Measurements from ENCODE around the gene RPL12. TPM values are rescaled to one million over a fixed set of nuclear protein-coding genes. Genes with fewer than 3 reads are reported as not detected.
A peak's percentile ranks its signal among the peaks of the same experiment; 100 is the strongest.

The RPL12 gene
- 3,244 TPM for polyA plus RNA-seq (2013, experiment 1 of 2)
- polyA plus RNA-seq (2013, experiment 2 of 2) = 3,233 TPM

DNA sequence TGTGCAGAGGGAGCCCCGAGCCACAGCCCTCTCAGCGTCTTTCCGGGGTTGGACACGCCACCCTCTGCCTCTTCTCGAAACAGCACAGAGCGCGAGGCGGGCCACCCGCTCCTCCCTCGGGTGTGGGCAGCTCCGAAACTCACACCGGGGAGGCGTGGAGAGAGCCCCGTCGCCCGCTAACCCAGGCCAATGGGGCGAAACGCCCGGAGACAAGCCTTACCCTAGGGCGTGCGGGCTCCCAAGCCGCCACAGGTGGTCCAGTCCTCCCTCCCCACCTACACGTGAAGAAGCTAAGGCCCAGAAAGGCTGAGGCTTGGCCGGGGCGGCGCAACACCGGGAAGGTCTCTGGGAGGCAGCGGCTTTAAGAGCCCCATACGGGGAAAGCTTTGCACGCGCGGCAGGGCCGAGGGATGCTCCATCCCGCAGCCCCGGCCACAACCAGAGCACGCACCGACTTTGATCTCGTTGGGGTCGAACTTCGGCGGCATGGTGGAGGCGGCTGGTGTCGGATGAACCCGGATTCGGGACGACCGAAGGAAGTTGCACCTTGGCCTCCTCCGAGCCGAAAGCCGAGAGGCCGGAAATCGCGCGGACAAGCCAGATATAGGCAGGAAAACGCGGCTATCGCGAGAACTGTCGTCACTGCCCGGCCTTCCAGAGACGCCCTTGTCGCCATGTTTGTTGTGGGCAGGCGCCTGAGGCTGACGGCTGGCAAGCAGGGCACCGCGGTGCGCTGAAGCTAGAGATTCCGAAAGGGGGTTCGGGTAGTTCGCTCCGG lies at the start of gene RPL12, which contains the start of gene LRSAM1:
Gene RPL12, minus strand, starts transcription at position 577 of the 778 bp plus-strand sequence. Its CDS starts 89 bp downstream, at position 488.
Gene LRSAM1, plus strand, starts transcription at position 681 of the 778 bp plus-strand sequence. CDS start 3,018 bp downstream, outside the sequence.
- H4K8ac ChIP-seq (ENCODE audit: low read depth, low read length) = peak within 1 kb of the TSS; percentile 9
- H2AFZ ChIP-seq (ENCODE audit: low read length) = peak within 1 kb of the TSS; percentile 99
- peak within 1 kb of the TSS; percentile 39 for H3K4ac ChIP-seq (ENCODE audit: low read length)
- H3K9me3 ChIP-seq (replicated peaks in 1 of 2; ENCODE audit: control insufficient read depth in 2 of 2, insufficient read depth in 1 of 2, low read depth in 1 of 2, low read length in 2 of 2) = peaks cover 0 to 30% of the 10 kb centered on the region in 2 donors
- peak within 1 kb of the TSS; percentile 99 for H3K23ac ChIP-seq (ENCODE audit: low read depth, low read length, poor library complexity)
- H2BK15ac ChIP-seq (ENCODE audit: low read length) = no peak within 1 kb of the TSS
- H2BK5ac ChIP-seq (ENCODE audit: low read length) = peak within 1 kb of the TSS; percentile 85
- peak within 1 kb of the TSS; percentile 91 to 99 for H3K4me3 ChIP-seq (ENCODE audit: low read length in 2 of 2)
- H3K27me3 ChIP-seq (ENCODE audit: control insufficient read depth in 3 of 3, insufficient read depth in 3 of 3, low read depth in 1 of 3, low read length in 3 of 3) = no peaks in the 10 kb centered on the region
- peak within 1 kb of the TSS; percentile 92 for H3K18ac ChIP-seq (ENCODE audit: low read length)
- no CpG with 5 or more reads among the region's 71 CpGs for WGBS, 2 donors (ENCODE audit: extremely low coverage in 2 of 2, insufficient read length in 2 of 2, insufficient replicate concordance in 1 of 2)
- H2BK120ac ChIP-seq (ENCODE audit: low read depth, low read length) = no peak within 1 kb of the TSS
- peak; percentile 97 for DNase-seq (ENCODE audit: low spot score)
- H3K27ac ChIP-seq (replicated peaks; ENCODE audit: low read length) = peak within 1 kb of the TSS; percentile 69
- H3K79me1 ChIP-seq (ENCODE audit: low read depth, low read length) = peaks cover 3% of the 10 kb centered on the region
- no peak within 1 kb of the TSS for H3K14ac ChIP-seq (ENCODE audit: low read length)
- H4K91ac ChIP-seq (ENCODE audit: low read depth, low read length, poor library complexity) = peak within 1 kb of the TSS; percentile 66
- H2BK12ac ChIP-seq (ENCODE audit: low read length) = no peak within 1 kb of the TSS
- peak within 1 kb of the TSS; percentile 99 for H3K9ac ChIP-seq (ENCODE audit: low read depth, low read length, poor library complexity)
- H3K4me1 ChIP-seq (ENCODE audit: control insufficient read depth in 2 of 2, insufficient read depth in 1 of 2, low read depth in 1 of 2, low read length in 2 of 2) = peaks cover 11 to 18% of the 10 kb centered on the region in 2 donors
- H3K36me3 ChIP-seq (replicated peaks in 1 of 2; ENCODE audit: control insufficient read depth in 2 of 2, insufficient read depth in 2 of 2, low read length in 2 of 2) = peaks cover 39 to 61% of the 10 kb centered on the region in 2 donors
- peak within 1 kb of the TSS; percentile 85 for H2AK5ac ChIP-seq (ENCODE audit: low read depth, low read length)
- peak within 1 kb of the TSS; percentile 77 for H3K4me2 ChIP-seq (ENCODE audit: insufficient read depth, low read length, poor library complexity, severe bottlenecking)

DNA sequence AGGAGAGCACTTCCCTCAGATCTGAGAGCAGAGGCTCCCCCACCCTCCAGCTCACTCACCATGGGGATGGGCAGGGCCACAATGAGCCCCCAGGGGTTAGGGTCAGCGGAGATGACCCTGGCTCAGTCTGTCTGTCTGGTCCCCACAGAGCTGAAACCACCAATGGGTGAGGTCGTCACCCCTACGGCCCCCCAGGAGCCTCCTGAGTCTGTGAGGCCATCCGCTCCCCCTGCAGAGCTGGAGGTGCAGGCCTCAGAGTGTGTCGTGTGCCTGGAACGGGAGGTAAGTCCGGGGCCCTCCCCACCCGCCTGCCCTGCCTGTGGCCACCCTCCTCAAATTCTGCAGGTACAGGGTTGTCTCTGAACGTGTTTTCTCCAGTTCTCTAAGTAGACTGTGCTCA lies 49.7 kb upstream of the RPL12 start:
- WGBS, 2 donors (ENCODE audit: extremely low coverage in 2 of 2, insufficient read length in 2 of 2, insufficient replicate concordance in 1 of 2) = no CpG with 5 or more reads among the region's 9 CpGs
- H3K9me3 ChIP-seq (replicated peaks in 1 of 2; ENCODE audit: control insufficient read depth in 2 of 2, insufficient read depth in 1 of 2, low read depth in 1 of 2, low read length in 2 of 2) = peaks cover 0 to 2% of the 10 kb centered on the region in 2 donors
- DNase-seq (ENCODE audit: low spot score) = no peak
- H3K27me3 ChIP-seq (ENCODE audit: control insufficient read depth in 3 of 3, insufficient read depth in 3 of 3, low read depth in 1 of 3, low read length in 3 of 3) = no peaks in the 10 kb centered on the region
- H3K23ac ChIP-seq (ENCODE audit: low read depth, low read length, poor library complexity) = no peak overlapping the region
- no peak overlapping the region for H3K27ac ChIP-seq (replicated peaks; ENCODE audit: low read length)
- no peak overlapping the region for H3K4me2 ChIP-seq (ENCODE audit: insufficient read depth, low read length, poor library complexity, severe bottlenecking)
- no peak overlapping the region for H3K18ac ChIP-seq (ENCODE audit: low read length)
- H4K8ac ChIP-seq (ENCODE audit: low read depth, low read length) = no peak overlapping the region
- no peak overlapping the region for H2BK12ac ChIP-seq (ENCODE audit: low read length)
- H3K4me1 ChIP-seq (ENCODE audit: control insufficient read depth in 2 of 2, insufficient read depth in 1 of 2, low read depth in 1 of 2, low read length in 2 of 2) = peaks cover 3 to 7% of the 10 kb centered on the region in 2 donors
- H2AFZ ChIP-seq (ENCODE audit: low read length) = no peak overlapping the region
- H4K91ac ChIP-seq (ENCODE audit: low read depth, low read length, poor library complexity) = no peak overlapping the region
- H3K4ac ChIP-seq (ENCODE audit: low read length) = no peak overlapping the region
- H3K14ac ChIP-seq (ENCODE audit: low read length) = peak overlapping the region; percentile 82
- peak overlapping the region; percentile 94 for H2AK5ac ChIP-seq (ENCODE audit: low read depth, low read length)
- peaks cover 2% of the 10 kb centered on the region for H3K79me1 ChIP-seq (ENCODE audit: low read depth, low read length)
- peaks cover 9 to 31% of the 10 kb centered on the region in 2 donors for H3K36me3 ChIP-seq (replicated peaks in 1 of 2; ENCODE audit: control insufficient read depth in 2 of 2, insufficient read depth in 2 of 2, low read length in 2 of 2)
- H3K4me3 ChIP-seq (ENCODE audit: low read length in 2 of 2) = no peak overlapping the region
- H2BK120ac ChIP-seq (ENCODE audit: low read depth, low read length) = no peak overlapping the region
- no peak overlapping the region for H2BK15ac ChIP-seq (ENCODE audit: low read length)
- no peak overlapping the region for H3K9ac ChIP-seq (ENCODE audit: low read depth, low read length, poor library complexity)
- H2BK5ac ChIP-seq (ENCODE audit: low read length) = no peak overlapping the region

DNA sequence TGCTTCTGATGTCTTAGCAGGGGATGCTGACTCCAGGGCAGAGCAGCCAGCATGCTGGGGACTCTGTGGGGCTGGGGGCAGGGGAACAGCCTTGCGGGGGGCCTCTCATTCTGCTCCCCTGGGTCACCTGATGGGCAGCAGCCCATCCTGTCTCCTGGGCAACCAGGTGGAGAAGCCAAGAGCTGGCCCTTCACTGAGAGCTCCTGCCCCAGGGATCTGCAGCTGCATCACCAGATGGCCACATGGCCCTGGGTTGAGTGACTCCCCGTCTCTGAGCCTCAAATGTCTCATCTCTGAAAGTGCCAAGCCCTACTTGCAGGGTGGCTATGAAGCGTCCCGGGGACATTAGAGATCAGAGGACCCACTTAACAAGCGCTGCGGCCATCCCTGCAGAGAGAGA lies 49.2 kb upstream of the RPL12 start:
- H3K4me3 ChIP-seq (ENCODE audit: low read length in 2 of 2) = no peak overlapping the region
- H2BK5ac ChIP-seq (ENCODE audit: low read length) = no peak overlapping the region

DNA sequence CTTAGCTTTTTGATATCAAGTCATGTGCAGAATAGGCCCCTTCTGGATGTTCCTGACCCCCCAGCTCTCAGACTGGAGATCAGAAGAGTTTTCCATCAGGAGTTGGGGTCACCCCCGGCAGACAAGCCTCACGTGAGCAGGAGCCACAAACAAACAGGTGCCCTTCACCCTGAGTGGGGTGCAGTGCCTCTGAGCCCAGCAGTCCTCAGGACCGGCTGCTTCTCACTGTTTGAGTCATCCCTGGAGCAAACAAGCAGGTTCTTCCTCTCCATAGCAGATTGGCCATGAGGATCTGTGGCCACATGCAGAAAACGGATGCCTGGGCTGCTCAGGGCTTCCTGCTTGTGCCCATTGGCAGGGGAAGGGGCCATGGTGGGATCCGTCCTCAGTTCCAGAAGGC lies 47.1 kb upstream of the RPL12 start:
- Histone ChIP-seq H3K18ac (ENCODE audit: low read length) (peak overlapping the region; percentile 38), H4K91ac (ENCODE audit: low read depth, low read length, poor library complexity) (no peak overlapping the region), H2AFZ (ENCODE audit: low read length) (no peak overlapping the region), H3K36me3 (replicated peaks in 1 of 2; ENCODE audit: control insufficient read depth in 2 of 2, insufficient read depth in 2 of 2, low read length in 2 of 2) (peaks cover 12 to 31% of the 10 kb centered on the region in 2 donors), H3K23ac (ENCODE audit: low read depth, low read length, poor library complexity) (no peak overlapping the region), H3K9ac (ENCODE audit: low read depth, low read length, poor library complexity) (no peak overlapping the region), H2BK120ac (ENCODE audit: low read depth, low read length) (no peak overlapping the region), H3K27me3 (ENCODE audit: control insufficient read depth in 3 of 3, insufficient read depth in 3 of 3, low read depth in 1 of 3, low read length in 3 of 3) (no peaks in the 10 kb centered on the region), H2BK5ac (ENCODE audit: low read length) (peak overlapping the region; percentile 9), H3K27ac (replicated peaks; ENCODE audit: low read length) (no peak overlapping the region), H3K4ac (ENCODE audit: low read length) (no peak overlapping the region), H3K4me1 (ENCODE audit: control insufficient read depth in 2 of 2, insufficient read depth in 1 of 2, low read depth in 1 of 2, low read length in 2 of 2) (peaks cover 3 to 7% of the 10 kb centered on the region in 2 donors), H2BK15ac (ENCODE audit: low read length) (no peak overlapping the region), H3K4me3 (ENCODE audit: low read length in 2 of 2) (no peak overlapping the region), H2BK12ac (ENCODE audit: low read length) (no peak overlapping the region), H2AK5ac (ENCODE audit: low read depth, low read length) (no peak overlapping the region), H3K14ac (ENCODE audit: low read length) (no peak overlapping the region), H3K79me1 (ENCODE audit: low read depth, low read length) (peaks cover 2% of the 10 kb centered on the region), H3K4me2 (ENCODE audit: insufficient read depth, low read length, poor library complexity, severe bottlenecking) (no peak overlapping the region), H4K8ac (ENCODE audit: low read depth, low read length) (peak overlapping the region; percentile 65), H3K9me3 (replicated peaks in 1 of 2; ENCODE audit: control insufficient read depth in 2 of 2, insufficient read depth in 1 of 2, low read depth in 1 of 2, low read length in 2 of 2) (peaks cover 0 to 2% of the 10 kb centered on the region in 2 donors)
- DNase-seq (ENCODE audit: low spot score) = no peak
- WGBS, 2 donors (ENCODE audit: extremely low coverage in 2 of 2, insufficient read length in 2 of 2, insufficient replicate concordance in 1 of 2) = no CpG with 5 or more reads among the region's 5 CpGs

More for the DNA sequence above, 49.2 kb upstream of the RPL12 start:
- H3K79me1 ChIP-seq (ENCODE audit: low read depth, low read length) = peaks cover 2% of the 10 kb centered on the region
- no peak overlapping the region for H2BK15ac ChIP-seq (ENCODE audit: low read length)
- no peak overlapping the region for H3K4me2 ChIP-seq (ENCODE audit: insufficient read depth, low read length, poor library complexity, severe bottlenecking)
- H4K8ac ChIP-seq (ENCODE audit: low read depth, low read length) = no peak overlapping the region
- no CpG with 5 or more reads among the region's 6 CpGs for WGBS, 2 donors (ENCODE audit: extremely low coverage in 2 of 2, insufficient read length in 2 of 2, insufficient replicate concordance in 1 of 2)
- no peak overlapping the region for H3K14ac ChIP-seq (ENCODE audit: low read length)
- H3K9me3 ChIP-seq (replicated peaks in 1 of 2; ENCODE audit: control insufficient read depth in 2 of 2, insufficient read depth in 1 of 2, low read depth in 1 of 2, low read length in 2 of 2) = peaks cover 0 to 2% of the 10 kb centered on the region in 2 donors
- H3K4me1 ChIP-seq (ENCODE audit: control insufficient read depth in 2 of 2, insufficient read depth in 1 of 2, low read depth in 1 of 2, low read length in 2 of 2) = peaks cover 3 to 7% of the 10 kb centered on the region in 2 donors
- H3K27ac ChIP-seq (replicated peaks; ENCODE audit: low read length) = no peak overlapping the region
- no peak overlapping the region for H2BK120ac ChIP-seq (ENCODE audit: low read depth, low read length)
- no peak overlapping the region for H3K23ac ChIP-seq (ENCODE audit: low read depth, low read length, poor library complexity)
- H3K36me3 ChIP-seq (replicated peaks in 1 of 2; ENCODE audit: control insufficient read depth in 2 of 2, insufficient read depth in 2 of 2, low read length in 2 of 2) = peaks cover 10 to 35% of the 10 kb centered on the region in 2 donors
- no peak overlapping the region for H2AK5ac ChIP-seq (ENCODE audit: low read depth, low read length)
- no peak for DNase-seq (ENCODE audit: low spot score)
- H2BK12ac ChIP-seq (ENCODE audit: low read length) = no peak overlapping the region
- no peak overlapping the region for H4K91ac ChIP-seq (ENCODE audit: low read depth, low read length, poor library complexity)
- no peak overlapping the region for H3K4ac ChIP-seq (ENCODE audit: low read length)
- no peaks in the 10 kb centered on the region for H3K27me3 ChIP-seq (ENCODE audit: control insufficient read depth in 3 of 3, insufficient read depth in 3 of 3, low read depth in 1 of 3, low read length in 3 of 3)
- H3K9ac ChIP-seq (ENCODE audit: low read depth, low read length, poor library complexity) = no peak overlapping the region
- H2AFZ ChIP-seq (ENCODE audit: low read length) = no peak overlapping the region
- peak overlapping the region; percentile 7 for H3K18ac ChIP-seq (ENCODE audit: low read length)
